Effector memory CD4-positive, alpha-beta T cell (primary cell): ENCODE measurements around the gene MRPS6.

Experiments used
- DNase-seq, 3 donors: peaks; one replicate each; pipeline ENCODE4 v3.0.0-alpha.2; 2020
- H3K27ac ChIP-seq: 2 replicates; pipeline ENCODE4 v1.7.0; 2013; ENCODE audit warnings: mild to moderate bottlenecking, low read length, moderate library complexity; ENCODE audit not compliant: insufficient read depth, poor library complexity, severe bottlenecking
- H3K27me3 ChIP-seq: replicated peaks from 2 replicates; pipeline ENCODE4 v1.7.0; 2013; ENCODE audit warnings: mild to moderate bottlenecking, low read length; ENCODE audit not compliant: insufficient read depth, control insufficient read depth, poor library complexity, severe bottlenecking
- H3K36me3 ChIP-seq: 2 replicates; pipeline ENCODE4 v1.7.0; 2013; ENCODE audit warnings: mild to moderate bottlenecking, low read length, moderate library complexity; ENCODE audit not compliant: control insufficient read depth, insufficient read depth
- H3K4me1 ChIP-seq: 2 replicates; pipeline ENCODE4 v1.7.0; 2013; ENCODE audit warnings: low read length, mild to moderate bottlenecking; ENCODE audit not compliant: control insufficient read depth, insufficient read depth, poor library complexity, severe bottlenecking
- H3K4me3 ChIP-seq: 2 replicates; pipeline ENCODE4 v1.7.0; 2013; ENCODE audit warnings: low read length, low read depth, mild to moderate bottlenecking; ENCODE audit not compliant: insufficient read depth, poor library complexity, severe bottlenecking
- H3K9me3 ChIP-seq: 2 replicates; pipeline ENCODE4 v1.7.0; 2013; ENCODE audit warnings: mild to moderate bottlenecking, low read length, moderate library complexity; ENCODE audit not compliant: control insufficient read depth

Gene MRPS6

DNA sequence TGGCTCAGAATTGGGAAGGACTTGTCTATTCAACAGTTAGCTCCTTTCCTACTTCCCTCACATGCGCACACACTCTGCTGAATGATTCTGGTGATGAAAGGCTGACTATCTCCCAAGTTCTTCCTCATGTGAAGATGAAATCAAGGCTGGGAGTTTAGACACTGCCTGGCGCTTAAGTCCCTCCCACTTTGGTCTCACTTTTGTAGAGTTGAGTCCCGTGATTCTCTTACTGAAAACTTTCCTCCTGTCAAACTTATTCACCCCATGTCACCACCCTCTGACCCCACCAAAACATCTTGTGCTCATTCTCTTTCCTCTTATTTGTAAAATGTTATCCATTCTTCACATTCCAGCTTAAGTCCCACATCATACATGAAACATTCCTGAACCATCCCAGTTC is 8.4 kb upstream of the MRPS6 start:
- no peak for DNase-seq
- H3K36me3 ChIP-seq, result no peaks in the 10 kb centered on the region
- no peak overlapping the region for H3K27ac ChIP-seq
- no peak overlapping the region for H3K4me3 ChIP-seq
- H3K9me3 ChIP-seq, result no peaks in the 10 kb centered on the region
- H3K4me1 ChIP-seq, result no peaks in the 10 kb centered on the region
- no peaks in the 10 kb centered on the region for H3K27me3 ChIP-seq

DNA sequence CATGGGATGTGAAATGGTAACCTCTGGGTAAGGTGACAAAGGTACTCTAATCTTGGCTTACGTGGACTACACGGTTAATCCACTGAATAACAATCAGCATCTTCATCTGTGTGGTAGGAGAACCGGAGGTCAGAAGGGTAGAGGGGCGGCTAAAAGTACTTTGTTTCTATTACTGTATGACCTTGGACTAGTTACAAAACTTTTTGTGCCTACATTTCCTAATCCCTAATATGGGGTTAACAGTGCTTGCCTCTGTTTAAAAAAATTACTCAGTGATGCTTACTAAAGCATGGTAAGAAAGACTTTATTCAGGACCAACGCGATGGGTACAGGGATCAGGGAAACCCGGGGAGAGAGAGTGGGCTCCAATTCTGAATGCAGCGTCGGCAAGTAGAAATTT is 1.7 kb upstream of the MRPS6 start:
- no peak for DNase-seq
- Histone ChIP-seq H3K36me3 (no peaks in the 10 kb centered on the region), H3K9me3 (no peaks in the 10 kb centered on the region), H3K27me3 (no peaks in the 10 kb centered on the region), H3K4me3 (no peak overlapping the region), H3K27ac (no peak overlapping the region), H3K4me1 (peaks cover 14% of the 10 kb centered on the region)

DNA sequence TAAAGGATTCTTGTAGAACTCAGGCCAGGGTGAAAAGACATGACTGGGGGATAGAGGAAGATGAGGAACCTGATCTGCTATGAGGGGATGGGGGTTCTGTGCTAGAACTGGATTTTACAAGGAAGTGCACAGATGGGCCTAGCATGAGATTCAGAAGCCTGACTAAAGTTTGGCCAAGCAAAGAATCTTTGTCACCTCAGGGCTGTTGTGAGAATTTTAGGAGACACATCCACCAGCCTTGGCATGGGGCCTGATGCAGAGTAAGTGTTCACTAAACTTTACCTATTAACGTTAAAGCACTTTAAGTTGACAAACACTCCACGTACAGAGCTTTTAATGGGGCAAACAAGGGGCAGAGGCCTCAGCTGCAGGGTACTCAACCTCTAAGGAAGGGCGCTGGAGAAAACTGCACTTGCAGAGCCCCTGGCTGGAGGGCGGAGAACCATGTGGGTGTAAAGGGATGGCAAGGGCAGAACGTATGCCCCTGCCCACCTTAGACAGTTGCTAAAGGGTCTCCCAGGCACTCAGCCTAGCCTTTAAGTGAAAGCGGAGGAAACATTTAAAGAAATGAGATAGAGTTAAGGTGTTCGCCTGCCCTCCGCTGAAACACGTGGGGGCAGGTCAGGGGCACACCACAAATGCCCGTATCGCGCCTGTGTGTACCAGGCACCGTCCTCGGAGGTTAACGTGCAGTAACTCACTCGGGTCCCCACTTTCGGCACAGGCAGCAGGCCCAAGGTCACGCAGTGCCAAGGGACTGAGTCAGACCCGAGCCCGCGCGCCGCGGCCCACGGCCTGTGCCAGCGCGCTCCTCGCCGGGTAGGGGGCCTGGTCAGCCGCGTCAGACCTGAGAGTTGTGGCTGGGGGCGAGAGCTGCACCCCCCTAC is 990 bp upstream of the MRPS6 start:
- peak overlapping the region; percentile 29 for H3K27ac ChIP-seq
- DNase-seq, result no peak

DNA sequence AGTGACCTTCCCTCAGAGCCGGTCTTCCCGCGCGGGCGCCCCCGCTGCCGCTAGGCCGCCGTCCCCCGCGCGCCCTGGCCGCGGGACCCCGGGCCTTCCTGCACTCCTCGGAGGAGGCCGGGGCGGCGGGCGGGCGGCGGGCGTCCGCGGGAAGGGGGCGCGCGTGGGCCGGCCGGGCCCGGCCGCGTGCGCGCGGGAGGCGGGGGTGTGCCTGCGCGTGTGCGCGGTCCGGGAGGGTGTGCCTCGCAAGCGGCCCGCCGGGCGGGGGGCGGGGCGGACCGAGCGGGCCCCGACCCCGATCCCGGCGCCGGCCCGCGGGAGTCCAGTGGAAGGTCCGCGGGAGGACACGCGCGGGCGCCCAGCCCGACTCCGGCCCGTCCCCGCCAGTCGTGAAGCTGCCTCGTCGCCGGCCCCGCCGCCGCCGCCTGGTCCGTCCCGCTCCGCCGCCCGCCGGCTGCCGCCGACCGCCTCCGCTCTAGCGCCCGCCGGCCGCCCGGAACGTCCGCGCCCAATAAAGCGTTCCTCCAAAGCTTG is 438 bp downstream of the MRPS6 start:
- Histone ChIP-seq H3K36me3 (no peaks in the 10 kb centered on the region), H3K27ac (peak overlapping the region; percentile 77), H3K4me3 (peak overlapping the region; percentile 90), H3K9me3 (no peaks in the 10 kb centered on the region), H3K27me3 (no peaks in the 10 kb centered on the region), H3K4me1 (peaks cover 21% of the 10 kb centered on the region)
- DNase-seq, result peak in 2 of 3 donors; percentile 20 to 31

More for the DNA sequence above, 990 bp upstream of the MRPS6 start:
- Histone ChIP-seq H3K4me1 (peaks cover 14% of the 10 kb centered on the region), H3K4me3 (peak overlapping the region; percentile 53), H3K9me3 (no peaks in the 10 kb centered on the region), H3K27me3 (no peaks in the 10 kb centered on the region), H3K36me3 (no peaks in the 10 kb centered on the region)

DNA sequence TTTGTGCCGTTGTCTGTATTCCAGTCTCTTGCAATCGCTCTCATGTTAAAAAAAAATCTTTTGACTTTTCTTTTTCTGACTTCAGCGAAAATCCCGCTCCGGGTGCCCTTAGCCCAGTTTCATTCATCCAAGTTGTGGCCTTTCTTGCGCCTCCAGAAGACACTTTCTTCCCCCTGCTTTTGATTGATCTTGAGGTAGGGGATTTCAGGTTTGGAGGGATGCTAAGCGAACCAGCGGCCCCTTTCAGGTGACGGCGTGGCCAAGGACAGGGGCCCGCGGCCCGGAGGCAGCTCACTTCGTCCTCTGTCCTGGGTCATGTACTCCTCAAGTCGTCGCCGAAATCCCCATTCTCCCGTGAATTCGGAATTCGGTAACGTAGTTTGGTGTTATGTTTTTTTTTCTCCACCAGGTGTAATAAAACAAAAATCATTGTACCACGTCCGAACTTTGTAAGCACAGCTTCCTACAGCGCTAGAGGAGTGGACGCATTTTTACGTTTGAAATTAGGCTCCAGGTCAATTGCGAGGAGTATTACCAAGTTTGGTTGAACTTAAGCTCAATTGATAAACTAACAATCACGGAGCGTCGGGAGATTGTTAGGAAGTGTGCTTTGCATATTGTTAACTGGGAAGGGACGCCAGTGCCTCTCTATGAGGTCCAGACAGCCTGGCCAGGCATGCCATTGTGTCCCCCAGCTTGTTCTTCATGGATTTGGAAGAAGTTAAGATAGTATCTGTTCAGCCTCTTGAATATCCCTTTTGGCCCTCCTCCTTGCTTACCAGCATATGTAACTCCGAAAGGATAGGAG is 1.1 kb downstream of the MRPS6 start:
- H3K9me3 ChIP-seq, result no peaks in the 10 kb centered on the region
- no peaks in the 10 kb centered on the region for H3K27me3 ChIP-seq
- no peak for DNase-seq
- H3K27ac ChIP-seq, result peak overlapping the region; percentile 30
- H3K4me3 ChIP-seq, result peak overlapping the region; percentile 62
- peaks cover 26% of the 10 kb centered on the region for H3K4me1 ChIP-seq
- no peaks in the 10 kb centered on the region for H3K36me3 ChIP-seq

DNA sequence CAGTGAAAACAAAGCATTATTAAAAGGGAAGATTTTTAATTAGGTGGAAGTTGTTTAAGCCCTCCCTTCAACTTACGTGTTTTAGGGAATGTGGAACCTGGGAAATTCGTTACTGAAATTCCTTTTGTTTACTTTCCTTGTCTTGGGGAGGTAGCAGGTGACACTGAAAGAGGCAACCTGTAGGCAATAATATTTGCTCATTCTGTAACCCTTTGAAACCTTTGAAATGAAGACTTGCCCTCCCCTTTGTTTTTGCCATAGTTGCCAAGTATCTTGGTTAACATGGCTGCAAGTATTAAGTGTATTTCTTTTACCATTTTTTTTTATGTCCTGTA is 1.7 kb downstream of the MRPS6 start:
- no peaks in the 10 kb centered on the region for H3K36me3 ChIP-seq
- H3K27me3 ChIP-seq, result no peaks in the 10 kb centered on the region
- H3K4me3 ChIP-seq, result no peak overlapping the region
- H3K4me1 ChIP-seq, result peaks cover 26% of the 10 kb centered on the region
- no peak for DNase-seq
- no peak overlapping the region for H3K27ac ChIP-seq
- H3K9me3 ChIP-seq, result no peaks in the 10 kb centered on the region

DNA sequence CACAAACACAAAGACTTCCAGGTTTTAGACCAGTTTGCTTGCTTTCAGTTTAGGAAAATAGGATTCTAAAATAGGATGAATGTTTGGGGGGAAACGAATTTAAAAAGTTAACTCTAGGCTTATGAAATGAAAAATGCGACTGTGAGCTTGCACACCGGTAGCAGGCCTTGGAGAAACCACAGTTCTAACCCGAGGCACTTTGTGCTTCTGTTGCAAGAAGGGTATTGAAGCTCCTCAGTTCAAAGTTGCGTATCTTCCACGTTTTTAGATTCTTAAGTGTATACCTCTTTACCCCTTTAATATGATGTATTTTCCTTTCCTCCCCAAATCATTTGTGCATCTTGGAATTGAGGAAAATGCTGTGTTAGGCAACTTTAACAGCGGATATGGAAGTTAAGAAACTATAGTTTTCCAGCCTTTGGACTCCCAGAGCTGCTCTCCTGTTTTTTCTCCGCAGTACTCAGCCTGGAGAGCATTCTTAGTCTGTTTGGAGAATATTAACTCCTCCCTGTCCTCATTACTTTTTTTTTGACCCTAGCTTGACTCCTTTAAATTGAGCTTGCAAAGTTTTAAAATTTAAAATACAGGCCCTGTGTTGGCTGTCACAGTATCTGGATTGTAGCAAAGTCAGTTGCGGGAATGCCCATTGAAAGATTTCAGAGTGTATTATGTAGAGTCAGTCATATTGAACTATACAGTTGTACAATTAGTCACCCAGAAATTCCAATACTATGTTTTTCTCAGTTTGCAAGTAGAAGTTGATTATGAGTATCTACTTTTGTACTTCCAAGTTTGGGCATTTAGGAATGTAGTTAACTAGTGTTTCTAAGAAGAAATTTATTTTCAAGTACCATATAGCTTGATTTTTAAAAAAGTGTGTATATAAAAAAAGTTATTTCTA is 2.6 kb downstream of the MRPS6 start:
- no peak for DNase-seq
- Histone ChIP-seq H3K4me3 (no peak overlapping the region), H3K27ac (no peak overlapping the region), H3K27me3 (no peaks in the 10 kb centered on the region), H3K9me3 (no peaks in the 10 kb centered on the region), H3K36me3 (no peaks in the 10 kb centered on the region), H3K4me1 (peaks cover 26% of the 10 kb centered on the region)

DNA sequence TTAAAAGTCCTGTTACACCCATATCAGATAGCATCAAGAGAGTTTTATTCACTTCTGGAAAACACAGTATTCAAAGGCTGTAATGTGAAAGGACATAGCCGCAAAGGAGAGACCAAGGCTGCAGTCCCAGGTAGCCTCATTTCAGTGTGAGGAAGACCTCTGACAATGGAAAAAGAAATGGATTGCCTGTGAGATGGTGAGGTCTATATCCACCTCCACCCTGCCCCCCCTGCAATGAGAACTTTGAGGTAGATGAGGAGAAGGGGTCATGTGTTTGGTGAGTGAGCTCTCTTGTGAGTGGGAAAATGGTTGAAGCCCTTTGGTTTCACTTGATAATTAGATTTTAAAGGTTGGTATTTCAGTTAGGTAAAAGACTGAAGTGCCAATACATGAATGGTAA is 3.5 kb downstream of the MRPS6 start:
- Histone ChIP-seq H3K9me3 (no peaks in the 10 kb centered on the region), H3K36me3 (no peaks in the 10 kb centered on the region), H3K27ac (no peak overlapping the region), H3K4me3 (no peak overlapping the region), H3K27me3 (no peaks in the 10 kb centered on the region), H3K4me1 (peaks cover 26% of the 10 kb centered on the region)
- no peak for DNase-seq

DNA sequence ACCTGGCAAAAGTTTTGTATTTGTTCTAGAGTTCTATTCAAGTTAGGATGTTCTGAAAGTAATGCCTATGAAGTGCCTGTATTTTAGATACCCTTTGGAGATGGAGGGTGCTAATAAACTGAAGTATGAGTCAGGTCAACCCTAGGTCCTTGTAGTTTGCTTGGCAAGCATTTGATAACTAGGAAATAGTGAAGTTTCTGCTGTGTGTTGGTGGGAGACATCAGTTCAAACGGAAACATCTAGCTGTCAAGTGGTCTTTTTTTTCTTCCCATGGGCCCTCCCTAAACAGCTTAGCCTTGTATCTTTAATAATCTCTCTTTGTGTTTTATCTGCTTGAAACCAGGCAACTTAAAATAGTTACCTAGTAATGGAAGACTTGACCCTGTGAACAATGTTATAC is 4.5 kb downstream of the MRPS6 start:
- Histone ChIP-seq H3K4me1 (peaks cover 26% of the 10 kb centered on the region), H3K4me3 (no peak overlapping the region)

More for the DNA sequence above, 4.5 kb downstream of the MRPS6 start:
- DNase-seq, result no peak
- Histone ChIP-seq H3K27me3 (no peaks in the 10 kb centered on the region), H3K36me3 (no peaks in the 10 kb centered on the region), H3K9me3 (no peaks in the 10 kb centered on the region), H3K27ac (no peak overlapping the region)
